Stimulated activated CD8-positive, alpha-beta memory T cell treated with anti-CD3 and anti-CD28 coated beads, Interleukin-12 subunit alpha, Interleukin-12 subunit beta, amount 100 ng/mL, for 4 hours (primary cell): Measurements from ENCODE around the gene CDK3.
"Not testable (repeated sequence)": the region's sequence is repeated elsewhere in the genome, so short reads cannot be mapped to it uniquely, and the experiment has no call there.

Experiments
- DNase-seq: peaks from one replicate; pipeline ENCODE4 v3.0.0-alpha.2; 2020; ENCODE audit warnings: low read depth

Gene CDK3

DNA sequence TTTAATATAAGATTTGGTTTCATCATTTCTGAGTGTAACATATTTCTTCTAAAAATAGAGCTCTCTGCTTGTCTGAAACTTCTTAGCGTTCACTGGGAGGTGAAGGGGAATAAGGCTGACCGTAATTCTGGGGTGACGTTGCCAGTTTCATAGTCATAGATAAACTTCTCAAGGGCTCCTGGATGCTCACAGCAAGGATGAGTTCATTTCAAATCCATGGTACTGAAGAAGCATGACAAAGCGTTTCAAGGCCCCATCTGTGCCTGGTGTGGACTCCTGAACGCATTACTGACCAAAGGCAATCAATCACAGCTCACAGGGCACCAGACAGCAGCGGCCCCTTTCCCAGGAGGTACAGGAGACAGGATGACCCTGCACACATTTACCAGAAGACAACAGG is 38.5 kb downstream of the CDK3 start:
- no peak for DNase-seq

DNA sequence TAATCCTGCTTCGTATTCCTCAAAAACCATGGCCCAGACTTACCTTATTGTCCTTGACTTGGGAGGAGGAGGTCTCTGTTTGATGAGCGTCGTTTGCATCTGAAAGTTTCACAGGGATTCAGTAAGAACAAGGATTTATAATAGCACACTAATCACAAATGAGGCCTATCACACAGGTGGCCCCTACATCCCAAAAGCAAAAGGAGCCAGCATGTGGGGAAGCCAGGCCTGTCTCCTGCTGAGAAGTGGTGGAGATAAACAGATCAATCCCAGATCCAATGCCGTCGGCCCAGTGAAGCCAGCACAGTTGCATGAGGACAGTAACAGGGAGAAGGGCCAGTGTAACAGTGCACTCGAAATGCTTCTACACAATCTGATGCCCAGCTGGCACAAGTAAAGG is 39.7 kb downstream of the CDK3 start:
- no peak for DNase-seq

DNA sequence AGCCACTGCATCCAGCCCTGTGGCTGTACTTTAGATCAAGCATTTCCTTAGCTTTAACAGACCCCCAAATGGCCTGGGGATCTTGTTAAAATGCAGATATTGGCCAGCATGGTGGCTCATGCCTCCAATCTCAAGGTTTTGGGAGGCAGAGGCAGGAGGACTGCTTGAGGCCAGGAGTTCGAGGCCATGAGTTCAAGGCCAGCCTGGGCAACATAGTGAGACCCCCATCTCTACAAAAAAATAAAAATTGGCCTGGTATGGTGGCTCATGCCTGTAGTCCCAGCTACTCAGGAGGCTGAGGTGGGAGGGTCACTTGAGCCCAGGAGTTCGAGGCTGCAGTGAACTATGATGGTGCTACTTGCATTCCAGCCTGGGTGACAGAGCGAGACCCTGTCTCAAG is 42.2 kb downstream of the CDK3 start:
- not testable (repeated sequence) for DNase-seq

DNA sequence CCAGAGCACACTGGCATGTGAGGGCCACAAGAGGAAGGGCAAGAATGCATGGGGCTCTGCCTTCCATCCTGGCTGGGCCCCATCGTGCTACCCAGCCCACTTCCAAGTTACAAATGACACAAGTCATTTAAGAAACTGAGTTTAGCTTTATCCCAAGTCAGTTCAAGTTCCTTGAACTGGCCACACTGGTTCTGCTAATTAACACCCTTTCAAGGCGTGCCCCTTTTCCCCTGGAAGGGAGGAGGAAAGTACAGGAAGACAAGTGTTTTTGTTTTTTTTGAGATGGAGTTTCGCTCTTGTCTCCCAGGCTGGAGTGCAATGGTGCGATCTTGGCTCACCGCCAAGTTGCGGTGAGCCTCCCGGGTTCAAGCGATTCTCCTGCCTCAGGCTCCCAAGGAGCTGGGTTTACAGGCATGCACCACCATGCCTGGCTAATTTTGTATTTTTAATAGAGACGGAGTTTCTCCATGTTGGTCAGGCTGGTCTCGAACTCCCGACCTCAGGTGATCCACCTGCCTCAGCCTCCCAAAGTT is 43.9 kb downstream of the CDK3 start:
- DNase-seq: not testable (repeated sequence)

DNA sequence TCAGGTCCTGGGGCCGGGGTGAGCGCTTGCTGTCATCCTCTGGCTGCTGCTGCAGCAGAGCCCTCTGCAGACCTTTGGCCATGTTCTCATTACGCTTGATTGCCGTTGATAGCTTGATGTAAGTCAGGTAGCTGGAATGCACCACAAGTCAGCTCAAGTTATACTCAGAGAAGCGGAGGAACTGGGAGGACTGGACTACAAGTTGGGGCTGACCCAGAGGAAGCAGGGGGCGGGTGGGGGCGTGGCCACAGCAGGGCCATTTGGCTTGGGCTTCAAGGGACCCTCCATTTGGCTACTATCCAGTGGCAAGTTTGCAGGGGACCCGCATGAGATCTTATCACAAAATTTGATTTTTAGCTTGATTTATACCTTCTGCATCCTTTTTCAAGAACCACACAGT is 45.4 kb downstream of the CDK3 start:
- DNase-seq: no peak

DNA sequence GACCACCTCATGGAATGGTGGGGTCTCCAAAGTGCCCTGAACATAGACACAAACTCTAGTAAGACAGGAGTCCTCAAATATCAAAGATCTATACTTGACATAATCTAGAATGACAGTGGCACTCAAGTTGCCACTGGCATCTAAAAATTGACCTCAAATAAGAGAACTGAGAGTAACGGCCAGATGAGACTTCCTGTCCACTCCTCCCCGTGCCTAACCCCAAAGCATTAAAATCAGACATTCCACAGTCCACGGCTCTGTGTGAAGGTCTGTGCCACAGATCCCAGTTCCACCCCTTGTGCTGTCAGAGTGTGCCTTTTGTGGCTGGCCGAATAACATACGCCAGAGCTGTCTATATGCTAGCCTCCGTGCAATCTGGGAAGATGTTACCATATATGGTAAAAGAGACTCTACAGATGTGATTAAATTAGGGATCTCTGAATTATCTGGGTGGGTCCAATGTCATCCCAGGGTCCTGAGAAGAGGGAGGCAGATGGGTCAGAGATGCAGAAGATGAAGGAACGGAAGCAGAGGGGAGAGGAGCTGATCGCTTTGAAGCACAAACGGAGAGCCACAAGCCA is 47.5 kb downstream of the CDK3 start:
- no peak for DNase-seq

DNA sequence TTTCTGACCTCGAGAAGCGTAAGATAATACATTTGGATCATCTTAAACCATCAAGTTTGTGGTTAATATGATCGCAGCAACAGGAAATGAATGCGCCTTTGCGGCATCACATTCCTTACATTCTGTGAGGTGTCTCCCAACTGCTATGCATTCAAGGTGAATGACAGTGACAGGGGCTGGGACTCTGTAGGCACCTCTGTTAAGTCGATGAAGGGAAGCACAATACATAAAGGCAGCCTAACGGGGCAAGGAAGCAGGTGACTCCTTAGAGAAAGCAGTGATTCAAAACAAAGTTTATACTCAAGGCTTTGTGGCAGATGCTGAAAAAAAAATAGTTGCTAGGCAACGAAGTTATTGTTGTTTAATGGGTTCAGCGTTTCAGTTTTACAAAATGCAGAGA is 48.1 kb downstream of the CDK3 start:
- no peak for DNase-seq

DNA sequence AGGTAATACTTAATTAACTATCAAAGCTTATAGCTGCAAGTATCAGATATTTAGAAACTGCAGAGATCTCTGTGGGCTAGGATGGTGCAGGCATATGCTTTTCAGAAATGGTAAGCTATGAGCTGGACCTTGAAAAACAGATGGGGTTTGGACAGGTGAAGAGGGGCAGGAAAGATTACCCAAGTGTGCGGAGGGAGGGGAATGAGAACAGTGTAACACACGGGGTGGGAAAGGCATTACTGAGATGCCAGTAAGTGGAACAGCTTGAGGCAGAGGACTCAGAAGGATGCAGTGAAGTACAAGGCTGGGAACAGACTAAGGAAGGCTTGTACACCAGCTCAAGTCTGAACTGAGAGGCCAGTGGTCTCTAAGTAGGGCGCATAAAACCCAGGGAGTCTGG is 48.6 kb downstream of the CDK3 start:
- no peak for DNase-seq

DNA sequence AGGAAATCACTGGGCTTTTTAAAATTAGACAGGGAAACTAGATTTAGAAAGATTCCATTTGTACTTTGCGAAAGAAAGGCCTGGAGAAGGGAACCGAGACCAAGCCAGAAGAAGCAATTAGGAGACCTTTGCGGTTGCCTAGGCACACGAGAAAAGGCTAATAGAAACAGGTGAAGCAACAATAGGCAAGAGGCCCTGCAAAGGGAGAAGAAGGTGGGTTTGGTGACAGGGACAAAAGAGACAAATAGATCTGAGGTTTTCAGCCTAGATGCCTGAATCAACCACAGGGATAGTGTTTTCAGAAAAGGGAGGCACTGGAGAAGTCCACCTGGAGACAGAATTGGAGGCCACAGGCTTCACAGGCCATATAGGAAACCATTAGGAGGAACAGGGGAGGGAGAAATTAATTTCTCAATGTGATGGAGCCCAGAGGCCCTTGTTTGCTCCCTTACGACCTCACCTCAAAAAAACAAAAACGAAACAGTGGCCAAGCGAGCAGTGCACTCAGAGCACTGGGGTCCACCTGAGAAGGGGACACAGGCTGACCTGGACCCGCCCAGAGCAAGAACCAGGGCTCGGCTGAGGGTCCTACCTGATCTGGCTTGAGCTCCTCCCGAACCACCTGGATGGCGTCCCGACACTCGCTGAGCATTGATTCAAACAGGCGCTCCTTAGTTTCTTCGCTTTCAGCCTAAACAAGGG is 49.3 kb downstream of the CDK3 start:
- no peak for DNase-seq

DNA sequence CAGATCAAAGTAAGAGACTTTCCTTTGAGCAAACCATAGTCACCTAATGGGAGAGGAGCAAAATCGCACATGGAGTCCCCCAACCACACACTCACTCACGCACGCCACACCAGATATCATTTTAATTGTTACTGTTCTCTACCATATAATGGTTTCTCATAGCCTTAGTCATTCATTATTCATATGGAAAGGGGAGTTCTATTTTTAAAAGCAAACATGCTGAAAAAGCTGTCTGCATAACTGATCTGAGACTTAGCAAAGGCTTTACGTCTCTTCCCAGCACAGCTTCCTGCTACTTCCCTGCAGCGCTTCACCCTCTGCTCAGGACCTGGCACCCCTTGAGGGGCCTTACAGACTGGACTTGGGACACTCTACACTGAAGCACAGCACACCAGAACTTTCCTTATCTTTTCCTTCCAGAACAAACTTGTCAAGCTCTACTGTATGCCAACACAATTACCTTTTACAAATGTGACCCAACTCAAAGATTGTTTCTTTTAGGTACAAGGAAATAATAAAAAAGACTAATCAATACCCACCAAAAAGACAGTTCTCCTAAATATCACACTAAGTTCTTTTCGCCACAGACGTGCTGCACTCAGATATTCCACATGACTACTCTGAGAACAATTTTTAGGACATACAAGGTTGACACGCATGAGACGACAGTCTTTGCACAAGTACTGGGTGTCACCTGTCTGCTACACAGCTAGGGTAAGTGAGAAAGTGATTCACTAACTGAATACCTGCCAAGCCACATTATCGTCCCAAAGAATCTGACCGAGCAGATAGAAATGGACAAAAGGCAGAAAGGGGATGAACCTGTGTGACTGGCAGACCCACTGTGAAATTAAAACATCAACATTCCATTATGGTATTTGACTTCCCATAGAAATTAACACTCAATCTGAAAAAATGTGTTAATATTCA is 50.1 kb downstream of the CDK3 start:
- DNase-seq: no peak

DNA sequence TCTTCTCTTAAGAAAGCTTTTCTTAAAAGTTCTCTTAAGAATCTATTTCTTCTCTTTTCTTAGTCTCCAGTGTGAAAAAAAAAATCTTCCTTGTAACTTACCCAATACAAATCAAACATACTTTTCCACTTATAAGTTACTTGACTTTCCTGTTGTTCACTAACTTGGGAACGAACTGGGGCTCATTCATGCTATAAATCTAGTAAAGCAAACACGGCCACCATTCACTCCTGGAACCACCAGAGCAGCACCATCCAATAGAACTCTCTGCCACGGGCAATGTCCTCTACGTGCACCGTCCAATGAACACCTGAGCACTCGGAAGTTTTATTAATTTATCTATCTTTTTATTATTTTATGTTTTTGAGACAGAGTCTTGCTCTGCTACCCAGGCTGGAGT is 50.9 kb downstream of the CDK3 start:
- DNase-seq: no peak

DNA sequence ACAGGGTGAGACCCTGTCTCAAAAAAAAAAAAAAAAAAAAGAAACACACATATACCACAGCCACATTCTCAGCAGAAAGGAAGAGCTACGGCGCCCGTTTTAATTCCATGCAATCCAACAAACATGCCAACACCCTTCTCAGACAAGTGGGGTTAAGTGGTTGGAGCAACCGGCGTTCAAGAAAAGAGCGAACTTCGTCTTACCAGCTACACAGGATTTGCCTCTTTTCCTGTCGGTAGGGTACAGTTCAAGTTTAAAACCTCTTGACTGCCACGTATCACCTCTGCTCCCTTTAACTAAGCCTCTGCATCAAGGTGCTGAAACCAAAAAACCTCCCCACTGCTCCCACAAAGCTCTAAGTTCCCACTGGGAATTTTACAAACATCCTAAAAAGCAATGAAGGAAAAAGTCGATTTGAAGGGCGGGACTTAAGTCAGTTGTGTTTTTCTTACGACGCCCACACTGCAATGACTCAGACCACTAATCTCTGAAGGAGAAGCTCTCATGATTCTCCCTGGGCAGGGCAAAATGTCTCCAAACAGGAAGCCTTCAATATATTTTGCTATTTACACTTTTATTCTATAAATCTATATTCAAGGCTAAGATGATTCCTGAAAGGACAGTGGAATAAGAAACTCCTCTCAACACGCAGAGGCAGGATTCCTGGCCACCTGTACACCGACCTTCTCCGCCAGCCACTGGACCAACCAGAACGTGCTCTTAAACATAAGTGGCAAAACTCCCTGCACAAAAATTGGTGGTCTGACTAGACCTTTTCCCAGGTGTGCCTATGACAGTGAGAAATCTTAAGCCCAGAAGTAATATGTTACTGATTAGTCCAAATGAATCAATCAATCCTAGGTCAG is 52.8 kb downstream of the CDK3 start:
- no peak for DNase-seq

DNA sequence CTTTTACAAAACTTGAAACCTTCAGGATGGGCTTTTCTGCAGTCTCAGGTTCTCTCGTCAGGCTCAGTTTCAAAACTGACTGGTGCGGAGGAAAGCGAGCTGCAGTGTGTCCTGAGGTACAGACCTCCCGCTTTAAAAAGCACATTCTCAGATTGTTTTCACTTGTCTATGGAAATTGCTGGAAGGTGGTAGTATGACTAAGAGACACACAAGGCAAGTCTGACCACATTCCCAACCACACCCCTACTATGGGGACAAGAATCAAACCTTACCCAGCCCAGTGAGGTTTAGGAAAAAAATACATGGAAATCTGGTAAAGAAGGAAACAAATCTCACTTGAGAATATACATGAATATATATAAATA is 53.4 kb downstream of the CDK3 start:
- DNase-seq: no peak
